GM18909 (cell line): Measurements from ENCODE around the gene WDR81.
"Not testable (repeated sequence)": the region's sequence is repeated elsewhere in the genome, so short reads cannot be mapped to it uniquely, and the experiment has no call there.

Source experiments
- ATAC-seq: cut with Tn5 transposase; IDR thresholded peaks from one replicate; pipeline ENCODE4 v1.9.1; 2021; ENCODE audit warnings: mild to moderate bottlenecking; ENCODE audit not compliant: unreplicated experiment, poor library complexity

WDR81 gene

GRCh38 chr17:1729966-1730325, 5.4 kb downstream of the WDR81 start:
- no peak for ATAC-seq

- no peak for ATAC-seq
Measured at GRCh38 chr17:1730326-1731193, 6.1 kb downstream of the WDR81 start.

- ATAC-seq: no peak
Measured at GRCh38 chr17:1731194-1731506, 6.6 kb downstream of the WDR81 start.

GRCh38 chr17:1732241-1732832, 7.8 kb downstream of the WDR81 start:
- ATAC-seq: no peak

DNA sequence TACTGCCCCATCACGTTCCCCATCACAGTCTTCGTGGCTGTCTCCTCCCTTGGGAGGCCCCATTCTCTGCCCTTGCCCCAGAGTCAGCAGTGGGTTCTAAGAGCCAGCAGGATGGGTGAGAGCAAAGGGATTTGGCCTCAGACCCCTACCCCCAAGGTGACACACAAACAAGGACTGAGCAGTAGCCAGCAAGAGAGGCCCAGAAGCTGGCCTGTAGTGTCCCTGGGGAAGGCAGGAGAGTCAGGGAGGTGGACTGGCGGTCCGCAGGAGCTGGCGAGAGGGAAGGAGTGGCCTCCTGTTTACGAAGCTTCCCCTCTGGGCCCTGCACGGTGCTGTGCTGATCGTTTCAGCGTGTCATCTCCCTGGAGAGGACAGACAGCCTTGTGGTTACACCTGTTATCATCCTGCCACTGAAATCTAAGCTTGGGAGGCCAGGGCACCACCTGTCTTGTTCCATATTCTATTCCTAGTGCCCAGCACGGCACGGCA, 8.4 kb downstream of the WDR81 start:
- no peak for ATAC-seq

- no peak for ATAC-seq
Measured at GRCh38 chr17:1733759-1734158, 9.3 kb downstream of the WDR81 start.

DNA sequence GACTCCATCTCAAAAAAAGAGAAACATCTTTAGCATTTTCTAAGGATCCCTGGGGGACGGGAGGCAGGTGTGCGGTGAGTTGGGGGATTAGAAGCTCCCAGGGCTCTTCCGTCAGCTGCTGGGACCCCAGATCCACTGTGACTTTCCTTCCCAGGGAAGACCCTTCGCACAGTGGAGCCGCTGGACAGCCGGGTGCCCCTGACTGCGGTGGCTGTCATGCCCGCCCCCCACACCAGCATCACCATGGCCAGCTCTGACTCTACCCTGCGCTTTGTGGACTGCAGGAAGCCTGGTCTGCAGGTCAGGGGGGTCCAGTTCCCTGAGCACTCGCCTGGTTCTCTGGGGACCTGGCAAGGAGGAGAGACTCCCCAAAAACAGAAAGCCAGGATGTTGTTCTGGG, 10.9 kb downstream of the WDR81 start:
- ATAC-seq: no peak

GRCh38 chr17:1735834-1736347, 11.4 kb downstream of the WDR81 start:
- ATAC-seq: no peak

GRCh38 chr17:1736348-1737281, 12.1 kb downstream of the WDR81 start:
- ATAC-seq: no peak

DNA sequence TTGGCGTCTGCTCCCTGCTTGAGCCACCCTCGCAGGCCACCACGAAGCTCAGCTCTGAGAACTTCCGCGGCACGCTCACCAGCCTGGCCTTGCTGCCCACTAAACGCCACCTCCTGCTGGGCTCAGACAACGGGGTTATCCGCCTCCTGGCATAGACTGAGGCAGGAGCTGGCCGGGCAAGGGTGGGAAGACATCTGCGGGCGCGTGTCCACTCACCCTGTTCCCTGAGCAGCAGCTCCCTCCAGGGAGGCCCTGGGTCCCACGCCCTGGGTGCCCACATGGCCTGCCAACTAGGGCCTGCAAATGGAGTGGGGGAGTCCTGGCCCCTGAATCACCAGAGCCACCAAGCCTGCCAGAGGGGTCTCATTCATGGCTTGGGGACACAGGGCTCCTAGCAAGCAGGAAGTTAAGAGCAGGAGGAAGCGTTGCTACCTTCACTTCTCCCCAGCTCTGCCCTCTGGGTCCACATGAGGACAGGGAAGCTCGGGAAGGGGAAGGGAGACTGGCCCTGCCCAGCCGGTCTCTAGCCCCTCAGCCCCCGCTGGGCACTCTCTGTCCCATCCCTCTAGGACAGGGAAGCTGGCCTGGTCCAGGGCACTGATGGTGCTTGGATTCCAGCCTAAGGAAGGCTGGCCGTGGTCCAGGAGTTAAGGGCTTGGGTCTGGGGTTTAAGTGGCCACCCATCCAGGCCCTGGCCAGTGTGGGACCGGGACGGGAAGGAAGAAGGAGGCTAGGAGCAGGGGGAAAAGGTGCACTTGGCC, 13.2 kb downstream of the WDR81 start:
- ATAC-seq: no peak

DNA sequence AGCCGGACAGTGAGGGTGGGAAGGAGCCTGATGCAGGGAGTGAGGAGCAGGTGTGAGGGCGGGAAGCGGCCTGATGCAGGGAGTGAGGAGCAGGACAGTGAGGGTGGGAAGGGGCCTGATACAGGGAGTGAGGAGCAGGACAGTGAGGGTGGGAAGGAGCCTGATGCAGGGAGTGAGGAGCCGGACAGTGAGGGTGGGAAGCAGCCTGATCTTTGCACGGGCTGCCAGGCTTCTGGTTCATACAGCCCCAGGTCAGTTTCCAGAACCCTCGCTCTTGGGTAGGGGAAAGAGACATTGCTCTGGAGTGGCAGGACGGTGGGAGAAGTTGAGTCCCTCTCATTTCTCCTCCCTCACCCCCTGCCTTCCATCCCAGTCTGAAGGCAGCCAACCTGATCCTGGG, 17.4 kb downstream of the WDR81 start:
- not testable (repeated sequence) for ATAC-seq

GRCh38 chr17:1742371-1743087, 18.0 kb downstream of the WDR81 start, which contains the start of gene SERPINF2:
Gene SERPINF2, plus strand, starts transcription at chr17:1742871. Its CDS starts 2,125 bp downstream, at chr17:1744996.
- ATAC-seq: no peak

GRCh38 chr17:1743088-1743439, 18.6 kb downstream of the WDR81 start:
- ATAC-seq: no peak

DNA sequence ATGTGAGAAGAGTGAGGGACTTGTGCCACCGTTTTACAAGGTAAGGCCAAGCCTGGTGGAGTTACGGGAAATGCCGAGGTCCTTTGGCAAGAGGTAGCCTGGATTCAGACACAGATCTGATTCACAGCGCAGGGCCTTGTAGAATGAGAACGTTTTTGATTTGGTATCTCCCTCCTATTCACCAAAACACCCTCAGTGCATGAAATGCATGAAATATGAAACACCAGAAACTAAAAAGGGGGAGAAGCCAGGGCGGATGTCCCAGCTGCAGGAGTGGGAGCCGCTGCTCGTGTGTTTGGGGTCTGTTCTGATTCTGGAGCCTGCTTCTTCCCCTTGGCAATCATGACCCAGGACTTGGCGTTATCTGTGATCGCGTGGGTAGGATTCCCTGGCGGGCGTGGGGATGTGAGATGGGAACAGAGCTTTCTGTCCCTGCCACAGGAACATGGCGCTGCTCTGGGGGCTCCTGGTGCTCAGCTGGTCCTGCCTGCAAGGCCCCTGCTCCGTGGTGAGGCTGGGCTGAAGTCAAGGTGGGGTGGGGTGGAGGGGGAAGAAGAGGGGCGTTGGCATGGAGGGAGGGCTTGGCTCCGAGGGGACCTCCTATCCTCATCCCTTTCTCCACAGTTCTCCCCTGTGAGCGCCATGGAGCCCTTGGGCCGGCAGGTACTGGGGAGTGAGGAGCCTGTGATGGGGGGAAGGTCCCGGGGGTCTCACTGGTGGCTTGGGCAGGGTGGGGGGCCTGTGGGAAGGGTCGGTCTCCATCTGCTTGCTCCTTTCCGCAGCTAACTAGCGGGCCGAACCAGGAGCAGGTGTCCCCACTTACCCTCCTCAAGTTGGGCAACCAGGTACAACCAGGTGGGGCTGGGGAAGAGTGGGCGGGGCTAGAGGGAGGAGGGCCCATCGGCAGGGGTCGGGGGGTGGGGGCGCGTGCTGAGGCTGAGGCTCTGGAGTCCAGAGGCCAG, 20.3 kb downstream of the WDR81 start:
- ATAC-seq: no peak

DNA sequence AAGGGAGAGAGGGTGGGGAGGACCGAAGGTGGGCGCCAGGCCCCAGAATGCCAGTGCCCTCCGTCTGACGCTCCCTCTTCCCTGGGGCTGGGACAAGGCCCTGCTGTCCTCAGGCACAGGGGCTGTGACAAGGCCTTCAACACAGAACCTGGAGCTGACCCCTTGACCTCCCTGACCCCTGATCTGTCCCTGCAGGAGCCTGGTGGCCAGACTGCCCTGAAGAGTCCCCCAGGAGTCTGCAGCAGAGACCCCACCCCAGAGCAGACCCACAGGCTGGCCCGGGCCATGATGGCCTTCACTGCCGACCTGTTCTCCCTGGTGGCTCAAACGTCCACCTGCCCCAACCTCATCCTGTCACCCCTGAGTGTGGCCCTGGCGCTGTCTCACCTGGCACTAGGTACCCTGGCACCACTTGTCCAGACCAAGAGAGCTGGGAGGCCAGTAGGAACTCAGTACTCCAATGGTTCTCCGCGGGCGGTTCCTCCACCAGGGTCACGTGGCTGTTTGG, 21.1 kb downstream of the WDR81 start:
- ATAC-seq: no peak

GRCh38 chr17:1746975-1747543, 22.6 kb downstream of the WDR81 start:
- no peak for ATAC-seq

- no peak for ATAC-seq
Measured at GRCh38 chr17:1750628-1751027, 26.1 kb downstream of the WDR81 start.
